ENCODE data around the gene KBTBD13.

Gene KBTBD13

DNA sequence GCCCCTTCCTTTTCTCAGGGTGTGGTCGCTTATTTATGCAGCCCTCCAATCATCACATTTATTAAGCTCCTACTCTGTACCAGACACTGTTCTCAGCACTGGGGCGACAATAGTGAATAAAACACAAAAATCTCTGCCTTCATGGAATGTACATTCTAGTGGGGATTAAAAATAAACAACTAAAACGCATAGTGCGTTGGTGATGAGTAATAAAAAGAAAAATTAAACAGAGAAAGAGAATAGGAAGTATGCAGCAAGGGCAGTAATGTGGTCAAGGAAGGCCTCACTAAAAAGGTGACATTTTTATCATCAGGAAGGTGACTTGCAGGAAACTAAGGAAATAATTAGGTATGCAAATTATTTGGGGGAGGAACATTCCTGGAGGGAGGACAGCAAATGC lies 26.3 kb upstream of the KBTBD13 start:
- in situ Hi-C loops (cut with MboI; ENCODE audit: low sequenced_read_pairs): no loop called here

DNA sequence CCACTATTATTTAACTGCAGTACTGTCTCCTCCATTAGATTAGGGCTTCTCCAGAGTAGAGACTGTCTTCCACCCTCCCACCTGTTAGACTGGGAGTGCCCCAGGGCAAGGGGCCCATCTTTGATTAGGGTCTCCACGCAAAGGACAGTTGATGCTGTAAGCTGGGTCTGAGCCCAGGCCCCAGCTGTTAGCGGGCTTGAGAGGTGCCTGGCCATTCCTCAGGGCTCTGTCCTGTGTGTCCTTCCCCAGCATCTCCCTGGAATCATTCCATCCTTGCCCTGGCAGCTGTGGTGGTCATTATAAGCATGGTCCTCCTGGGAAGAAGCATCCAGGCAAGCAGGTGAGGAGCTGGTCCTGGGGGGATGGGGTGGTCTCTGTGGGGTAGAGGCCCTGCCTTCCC lies 25.3 kb upstream of the KBTBD13 start:
- in situ Hi-C loops (cut with MboI; ENCODE audit: low sequenced_read_pairs): no loop called here

DNA sequence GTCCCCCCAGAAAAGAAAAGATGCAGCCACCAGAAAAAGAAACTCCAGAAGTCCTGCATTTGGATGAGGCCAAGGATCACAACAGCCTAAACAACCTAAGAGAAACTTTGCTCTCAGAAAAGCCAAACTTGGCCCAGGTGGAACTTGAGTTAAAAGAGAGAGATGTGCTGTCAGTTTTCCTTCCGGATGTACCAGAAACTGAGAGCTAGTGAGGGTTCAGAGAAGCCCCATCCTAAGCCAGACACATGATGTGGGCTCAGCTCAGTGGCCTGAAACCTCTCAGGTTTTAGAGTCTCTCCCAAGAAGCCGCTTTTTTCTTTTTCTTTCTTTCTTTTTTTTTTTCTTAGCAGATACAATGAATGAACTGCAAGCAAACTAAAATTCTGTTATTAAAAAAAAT lies 23.6 kb upstream of the KBTBD13 start:
- in situ Hi-C loops (cut with MboI; ENCODE audit: low sequenced_read_pairs): no loop called here

DNA sequence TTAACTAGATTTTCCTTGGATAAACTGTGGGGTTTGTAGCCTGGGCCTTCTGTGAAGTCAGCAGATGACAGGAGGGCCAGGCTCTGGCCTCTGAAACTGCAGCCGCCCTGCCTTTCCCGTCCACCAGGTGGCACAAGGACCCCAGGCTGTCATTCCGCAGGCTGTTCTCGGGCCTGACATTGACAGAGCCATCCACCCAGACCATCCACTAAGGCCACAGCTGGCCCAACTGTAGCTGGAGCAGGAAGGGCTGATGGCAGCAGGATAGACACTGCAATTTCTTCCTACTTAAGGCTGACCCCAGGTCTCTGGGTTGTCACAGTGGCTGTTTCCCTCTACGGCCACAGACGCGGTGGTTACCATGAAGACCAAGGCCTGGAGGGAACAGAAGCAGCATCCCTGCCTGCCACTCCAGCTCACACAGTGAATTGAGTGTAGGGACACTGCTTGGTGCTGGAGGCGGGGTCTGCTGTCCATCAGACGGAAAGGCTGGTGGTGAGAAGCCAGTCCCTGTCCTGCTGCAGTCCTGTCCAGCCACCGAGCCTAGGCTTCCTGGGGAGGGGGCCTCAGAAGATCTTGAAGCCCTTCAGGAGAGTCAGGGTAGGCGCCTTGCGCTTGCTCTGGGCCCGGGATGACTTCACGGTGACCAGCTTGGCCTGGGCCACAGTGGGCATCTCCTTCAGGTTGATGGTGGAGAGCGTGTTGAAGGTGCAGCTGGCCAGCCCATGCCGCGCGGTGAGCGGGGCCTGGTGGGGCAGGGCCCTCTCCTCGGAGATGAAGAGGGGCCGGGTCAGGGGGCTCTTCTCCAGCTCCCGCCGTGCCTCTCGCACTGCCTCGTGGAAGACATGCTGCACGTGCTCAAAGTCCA lies 22.0 kb upstream of the KBTBD13 start:
- in situ Hi-C loops (cut with MboI; ENCODE audit: low sequenced_read_pairs): no loop called here

DNA sequence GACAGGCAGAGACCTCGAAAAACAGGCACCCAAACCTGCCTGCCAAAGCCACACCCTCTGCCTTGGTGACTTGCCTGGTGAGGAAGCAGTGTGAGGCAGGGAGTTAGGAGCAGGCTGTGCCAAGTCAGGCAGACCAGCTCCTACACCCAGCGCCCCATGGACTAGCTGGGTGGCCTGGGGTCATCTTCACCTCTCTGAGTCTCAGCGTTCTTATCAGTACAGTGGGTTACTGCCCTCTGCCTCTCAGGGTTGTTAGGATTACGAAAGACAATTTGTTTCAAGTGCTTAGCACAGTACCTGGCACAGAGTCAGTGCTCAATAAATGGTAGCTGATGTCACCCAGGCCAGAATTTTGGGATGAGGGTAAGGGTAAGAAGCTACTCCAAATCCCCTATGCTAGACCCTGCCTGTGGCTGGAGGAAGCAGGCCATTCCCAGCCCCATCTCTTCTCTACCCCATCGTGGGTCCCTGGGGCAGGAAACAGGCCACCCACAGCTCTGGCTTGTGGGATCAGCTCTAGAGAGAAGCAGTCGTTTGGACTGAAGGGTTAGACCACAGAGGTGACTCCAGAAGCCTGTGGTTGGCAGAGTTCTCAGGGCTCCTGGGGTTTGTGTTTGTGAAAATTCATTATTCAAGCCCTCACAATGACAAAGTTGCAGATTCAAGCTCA lies 21.2 kb upstream of the KBTBD13 start:
- in situ Hi-C loops (cut with MboI; ENCODE audit: low sequenced_read_pairs): no loop called here

DNA sequence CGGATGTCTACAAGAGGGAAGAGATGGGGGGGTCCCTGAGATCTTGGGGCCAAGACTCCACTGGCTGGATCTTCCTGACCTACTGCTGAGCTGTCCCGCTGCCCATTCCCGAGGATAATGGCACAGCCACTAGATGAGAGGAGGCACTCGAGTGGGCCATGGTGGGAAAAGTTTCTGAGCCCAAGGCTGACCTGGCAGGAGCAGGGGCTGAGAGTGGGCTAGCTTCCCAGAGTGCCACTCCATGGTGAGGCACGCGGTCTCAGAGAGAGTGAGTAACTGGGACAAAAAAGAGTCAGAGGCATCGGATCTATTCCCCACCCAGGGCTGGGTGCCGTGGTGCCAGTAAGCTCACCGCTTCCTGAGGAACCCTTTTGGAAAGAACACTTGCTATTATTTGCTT lies 20.4 kb upstream of the KBTBD13 start:
- in situ Hi-C loops (cut with MboI; ENCODE audit: low sequenced_read_pairs): no loop called here

DNA sequence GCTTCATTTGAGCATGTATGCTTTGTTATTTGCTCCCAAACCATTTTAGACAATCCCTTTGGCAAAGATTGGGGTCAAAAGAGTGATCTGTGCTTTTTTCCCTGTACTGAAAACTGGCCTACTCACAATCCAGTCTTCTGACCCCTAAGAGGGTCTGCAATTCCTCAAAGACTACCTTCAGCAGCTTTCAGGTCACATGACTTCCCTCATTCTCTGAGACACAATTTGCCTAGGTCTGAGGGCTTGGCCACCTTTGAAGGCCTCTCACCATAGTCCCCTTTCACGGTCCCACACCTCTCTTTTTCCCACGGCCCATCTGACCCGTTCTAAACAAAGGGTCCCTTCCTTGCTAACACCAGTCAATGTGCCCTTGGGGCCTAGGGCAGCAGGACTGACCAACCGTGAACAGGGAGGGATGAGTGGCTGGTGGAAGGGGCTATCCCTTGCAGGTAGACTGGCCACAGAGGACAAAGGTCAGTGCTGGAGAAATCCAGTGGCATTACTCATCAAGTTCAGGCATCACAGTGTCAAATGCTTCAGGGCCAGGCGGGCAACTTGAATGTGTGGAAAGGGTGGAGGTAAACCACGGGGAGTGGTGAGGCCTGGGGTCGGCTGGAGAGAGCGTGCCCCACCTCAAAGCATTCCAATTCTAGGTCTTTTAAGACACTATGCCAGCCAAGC lies 19.5 kb upstream of the KBTBD13 start:
- in situ Hi-C loops (cut with MboI; ENCODE audit: low sequenced_read_pairs): no loop called here

DNA sequence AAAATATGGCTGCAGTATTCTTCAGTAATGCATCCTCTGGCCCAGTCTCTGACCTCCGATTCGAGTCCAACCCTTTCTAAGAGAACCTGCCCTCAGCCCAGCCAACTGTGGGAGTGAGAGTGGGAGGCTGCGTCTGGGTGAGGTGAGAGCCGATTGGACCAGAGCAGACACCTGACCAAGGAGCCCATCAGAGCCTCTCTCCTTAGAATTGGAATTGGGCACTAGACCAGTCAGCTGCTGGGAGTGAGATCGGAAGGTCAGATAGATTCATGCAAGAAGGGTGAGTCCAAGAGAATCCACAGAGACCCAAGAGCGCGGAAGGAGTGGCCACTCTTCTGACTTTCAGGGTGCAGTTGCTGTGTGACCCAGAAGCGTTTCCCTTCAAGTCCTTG lies 19.0 kb upstream of the KBTBD13 start:
- in situ Hi-C loops (cut with MboI; ENCODE audit: low sequenced_read_pairs): no loop called here

DNA sequence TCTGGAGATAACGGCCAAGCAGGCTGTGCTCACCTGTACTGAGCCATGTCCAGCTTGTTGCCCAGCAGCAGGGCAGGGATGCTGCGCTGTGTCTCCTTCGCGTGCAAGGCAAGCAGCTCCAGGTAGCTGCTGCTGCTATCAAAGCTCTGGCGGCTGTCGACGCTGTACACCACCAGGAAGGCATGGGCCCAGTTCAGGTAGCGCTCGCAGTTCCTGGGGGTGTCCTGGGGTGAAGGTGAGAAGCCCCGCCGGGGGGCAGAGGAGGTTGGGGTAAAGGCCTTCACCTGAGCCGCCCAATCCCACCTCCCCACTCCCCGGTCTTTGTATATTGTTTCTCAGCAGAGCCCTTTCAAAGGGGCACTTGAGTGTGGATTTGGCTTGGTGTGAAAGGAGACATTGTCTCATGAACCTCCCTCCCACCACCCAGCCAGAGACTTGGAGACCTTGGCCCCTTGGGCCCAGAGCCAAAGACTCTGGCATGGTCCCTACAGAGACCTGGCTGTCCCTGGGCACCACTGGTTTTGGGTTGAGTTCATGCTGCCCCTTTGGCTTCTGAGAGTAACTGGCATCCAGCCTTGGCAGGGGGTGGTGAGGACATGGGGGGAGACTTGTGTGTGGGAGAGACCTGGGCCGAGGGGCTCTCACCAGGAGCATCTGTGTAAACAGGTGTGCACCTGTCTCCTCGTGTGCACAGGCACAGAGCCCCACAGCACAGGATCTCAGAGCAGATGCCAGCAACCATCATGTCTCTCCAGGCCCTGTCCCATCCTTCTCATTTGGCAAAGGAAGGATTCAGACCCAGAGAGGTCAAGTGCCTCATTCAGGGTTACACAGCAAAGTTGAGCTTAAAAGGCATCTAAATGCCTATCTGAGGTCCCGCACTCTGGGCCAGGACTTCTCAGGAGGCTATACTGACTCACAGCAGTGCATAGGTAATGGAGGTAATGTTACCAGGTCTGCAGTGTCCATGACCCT lies 17.9 kb upstream of the KBTBD13 start:
- in situ Hi-C loops (cut with MboI; ENCODE audit: low sequenced_read_pairs): no loop called here

DNA sequence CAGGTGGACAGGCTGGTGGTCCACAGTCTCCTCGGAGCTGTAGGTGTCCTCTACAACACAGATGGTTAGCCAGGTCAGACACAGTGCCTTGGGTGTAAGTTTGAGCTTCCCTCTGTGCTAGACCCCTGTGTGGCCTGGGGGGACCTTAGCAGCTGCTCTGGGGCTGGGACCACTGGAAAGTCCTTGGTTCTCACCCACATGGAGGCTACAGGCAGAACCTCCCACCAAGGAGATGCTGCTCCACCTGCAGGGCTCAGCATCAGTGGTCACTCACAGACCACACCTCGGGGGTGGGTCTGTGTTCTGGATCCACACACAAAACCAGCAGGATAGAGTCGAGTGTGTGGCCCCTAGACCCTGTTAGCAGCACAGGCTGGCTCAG lies 17.2 kb upstream of the KBTBD13 start:
- in situ Hi-C loops (cut with MboI; ENCODE audit: low sequenced_read_pairs): no loop called here

DNA sequence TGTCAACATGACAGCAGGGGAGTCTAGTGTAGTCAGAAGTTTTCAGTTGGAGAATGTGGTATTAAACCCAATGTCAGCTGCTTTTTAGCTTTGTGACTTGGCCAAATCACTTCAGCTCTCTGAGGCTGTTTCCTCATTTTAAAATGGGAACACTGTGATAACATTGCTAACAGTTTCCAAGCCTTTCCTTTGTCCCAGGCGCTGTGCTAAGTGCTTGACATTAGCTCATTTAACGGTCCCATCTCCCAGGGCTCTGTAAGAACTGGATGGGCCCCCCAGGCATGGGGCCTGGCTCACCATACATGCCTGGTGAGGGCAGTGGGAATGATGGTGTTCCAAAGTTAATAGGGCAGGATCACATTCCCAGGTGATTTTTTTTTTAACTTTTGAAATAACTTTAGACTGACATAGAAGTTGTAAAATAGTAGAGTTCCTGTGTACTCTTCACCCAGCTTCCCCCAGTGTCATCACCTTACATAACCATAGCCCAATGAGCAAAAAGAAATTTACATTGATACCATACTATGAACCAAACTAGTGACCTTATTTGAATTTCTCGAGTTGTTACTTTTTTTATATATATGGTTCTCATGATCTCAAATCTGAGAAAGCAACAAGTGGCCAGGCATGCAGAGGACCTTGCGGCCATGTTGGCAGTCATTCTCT lies 16.5 kb upstream of the KBTBD13 start:
- in situ Hi-C loops (cut with MboI; ENCODE audit: low sequenced_read_pairs): no loop called here

DNA sequence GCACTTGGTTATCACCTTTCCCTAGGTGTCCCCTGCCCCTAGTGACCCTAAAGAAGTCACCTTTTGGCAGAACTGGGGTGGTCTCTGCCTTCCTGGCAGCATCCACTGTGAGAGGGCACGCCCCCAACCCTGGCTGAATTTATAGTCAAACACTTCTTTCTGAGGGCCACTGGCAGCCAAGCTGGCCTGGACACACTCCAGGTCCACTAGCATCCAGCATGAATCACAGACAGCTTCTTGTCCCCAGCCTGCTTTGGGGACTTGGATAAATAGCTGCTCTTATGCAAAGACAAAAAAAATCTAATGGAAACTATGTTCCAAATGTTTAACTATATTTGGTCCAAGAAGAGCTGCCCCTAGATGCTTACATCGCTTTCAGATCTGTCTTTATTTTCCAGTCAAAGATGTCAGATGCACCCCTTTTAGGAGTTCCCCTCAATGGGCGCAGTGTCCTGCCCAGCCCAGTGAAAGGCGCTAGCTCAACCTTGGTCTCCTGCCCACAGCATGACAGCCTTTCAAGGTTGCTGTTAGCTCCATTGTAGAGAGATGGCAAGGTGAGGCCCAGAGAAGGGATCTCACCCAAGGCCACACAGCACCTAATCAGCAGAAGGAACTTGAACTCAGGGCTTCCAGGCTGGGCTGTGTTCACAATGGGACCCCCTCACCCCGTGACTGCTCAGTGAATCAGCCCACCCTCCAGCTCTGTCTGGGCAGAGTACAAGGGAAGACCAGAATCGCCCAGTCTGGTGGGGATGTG lies 15.7 kb upstream of the KBTBD13 start:
- in situ Hi-C loops (cut with MboI; ENCODE audit: low sequenced_read_pairs): no loop called here

DNA sequence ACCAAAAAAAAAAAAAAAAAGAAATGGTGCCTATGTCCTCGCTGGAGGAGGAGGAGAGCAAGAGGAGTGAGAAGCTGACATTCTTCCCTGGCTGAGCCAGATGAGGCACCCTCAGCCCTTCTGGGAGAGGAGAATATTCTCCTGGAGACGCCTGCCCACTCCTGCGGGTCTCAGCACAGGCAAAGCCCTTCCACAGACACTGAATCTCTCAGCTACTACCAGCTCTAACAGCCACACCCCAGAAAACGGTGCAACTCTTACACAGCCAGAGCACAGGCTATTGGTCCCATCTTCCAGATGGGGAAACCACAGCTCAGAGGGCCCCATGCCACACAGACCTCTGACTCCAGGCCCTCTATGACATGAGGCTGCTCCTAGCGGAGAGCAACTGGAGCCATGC lies 14.5 kb upstream of the KBTBD13 start:
- in situ Hi-C loops (cut with MboI; ENCODE audit: low sequenced_read_pairs): no loop called here

DNA sequence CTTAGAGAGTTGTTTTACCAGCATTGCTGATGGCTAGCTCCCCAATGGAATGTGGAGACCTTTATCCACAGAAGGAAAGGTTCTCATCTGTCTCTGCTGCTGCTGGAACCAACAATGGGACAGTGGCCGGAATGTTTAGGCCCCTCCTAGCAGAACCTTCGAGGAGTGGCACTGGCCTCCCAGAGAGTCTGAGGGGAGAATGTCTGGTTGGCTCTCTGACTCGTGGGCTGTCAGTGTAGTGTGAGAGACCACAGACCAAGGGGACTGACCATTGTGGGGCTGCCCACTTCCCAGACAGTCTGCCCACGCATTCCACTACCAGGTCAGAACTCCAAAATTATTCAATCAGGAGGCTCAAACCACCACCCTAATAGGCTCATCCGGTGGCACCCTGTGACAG lies 13.8 kb upstream of the KBTBD13 start:
- in situ Hi-C loops (cut with MboI; ENCODE audit: low sequenced_read_pairs): no loop called here

DNA sequence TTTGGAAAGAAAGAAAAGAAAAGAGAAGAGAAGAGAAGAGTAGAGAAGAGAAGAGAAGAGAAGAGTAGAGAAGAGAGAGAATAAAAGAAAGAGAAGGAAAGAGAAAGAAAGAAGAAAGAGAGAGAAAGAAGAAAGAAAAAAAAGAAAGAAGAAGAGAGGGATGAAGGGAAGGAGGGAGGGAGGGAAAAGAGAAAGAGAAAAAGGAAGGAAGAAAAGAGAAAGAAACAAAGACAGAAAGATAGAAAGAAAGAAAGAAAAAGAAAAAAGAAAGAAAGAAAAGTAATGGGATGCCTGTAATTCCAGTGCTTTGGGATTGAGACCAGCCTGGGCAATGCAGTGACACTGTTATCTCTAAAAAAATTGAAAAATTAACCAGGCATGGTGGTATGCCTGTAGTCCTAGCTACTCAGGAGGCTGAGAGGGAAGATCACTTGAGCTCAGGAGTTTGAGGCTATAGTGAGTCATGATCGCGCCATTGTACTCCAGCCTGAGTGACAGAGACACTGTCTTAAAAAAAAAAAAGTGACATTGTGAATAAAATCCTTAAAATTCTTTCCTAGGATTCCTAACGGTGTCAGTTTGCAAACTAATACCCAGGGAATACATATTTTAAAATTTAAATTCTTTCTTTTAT lies 10.4 kb upstream of the KBTBD13 start:
- in situ Hi-C loops (cut with MboI; ENCODE audit: low sequenced_read_pairs): no loop called here

DNA sequence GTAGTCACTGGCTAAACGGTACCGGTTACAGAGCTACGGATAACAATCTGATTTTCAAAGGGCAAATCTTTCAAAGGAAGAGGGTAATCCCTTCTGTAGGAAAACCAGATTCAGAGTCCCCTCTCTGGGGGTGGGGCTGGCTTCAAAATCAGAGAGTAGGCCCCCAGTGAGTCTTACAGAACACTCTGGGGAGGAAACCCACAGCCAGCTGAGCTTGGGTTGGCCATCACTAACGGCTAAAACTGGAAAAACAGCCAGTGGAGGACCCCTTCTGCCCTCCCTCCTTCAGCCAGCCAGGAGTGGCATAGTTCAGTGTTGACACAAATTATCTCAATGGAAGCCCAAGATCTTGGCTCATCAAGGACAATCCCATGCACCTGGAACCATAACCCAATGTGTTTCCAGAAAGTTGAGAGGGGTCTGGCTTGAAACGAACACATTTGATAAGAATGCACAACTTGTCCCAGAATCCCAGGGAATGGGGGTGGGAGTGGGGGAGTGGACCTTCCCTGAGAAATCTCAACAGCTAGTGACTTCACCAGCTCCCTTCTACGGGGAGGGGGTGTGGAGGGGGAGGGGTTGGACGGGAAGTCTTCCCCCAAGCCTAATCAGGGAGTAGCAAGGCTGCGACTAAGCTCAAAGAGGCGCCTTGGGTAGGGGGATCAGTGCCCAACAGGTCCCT lies 9.8 kb upstream of the KBTBD13 start:
- in situ Hi-C loops (cut with MboI; ENCODE audit: low sequenced_read_pairs): no loop called here

DNA sequence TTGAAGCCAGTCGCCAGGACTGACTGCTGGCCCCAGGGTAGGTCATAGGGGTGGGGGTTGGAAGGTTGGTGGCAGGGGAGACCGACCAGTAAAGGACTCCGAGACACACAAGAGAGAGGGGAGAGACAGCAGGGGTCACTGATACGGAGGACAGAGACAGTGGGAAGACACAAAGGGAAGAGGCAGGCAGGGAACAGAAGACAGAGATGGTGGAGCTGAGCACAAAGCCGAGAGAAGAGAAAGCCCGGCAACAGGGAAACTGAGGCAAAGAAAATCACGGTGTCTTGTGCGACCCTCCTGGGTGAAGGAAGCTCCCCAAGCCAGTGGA lies 9.3 kb upstream of the KBTBD13 start:
- in situ Hi-C loops (cut with MboI; ENCODE audit: low sequenced_read_pairs): no loop called here

DNA sequence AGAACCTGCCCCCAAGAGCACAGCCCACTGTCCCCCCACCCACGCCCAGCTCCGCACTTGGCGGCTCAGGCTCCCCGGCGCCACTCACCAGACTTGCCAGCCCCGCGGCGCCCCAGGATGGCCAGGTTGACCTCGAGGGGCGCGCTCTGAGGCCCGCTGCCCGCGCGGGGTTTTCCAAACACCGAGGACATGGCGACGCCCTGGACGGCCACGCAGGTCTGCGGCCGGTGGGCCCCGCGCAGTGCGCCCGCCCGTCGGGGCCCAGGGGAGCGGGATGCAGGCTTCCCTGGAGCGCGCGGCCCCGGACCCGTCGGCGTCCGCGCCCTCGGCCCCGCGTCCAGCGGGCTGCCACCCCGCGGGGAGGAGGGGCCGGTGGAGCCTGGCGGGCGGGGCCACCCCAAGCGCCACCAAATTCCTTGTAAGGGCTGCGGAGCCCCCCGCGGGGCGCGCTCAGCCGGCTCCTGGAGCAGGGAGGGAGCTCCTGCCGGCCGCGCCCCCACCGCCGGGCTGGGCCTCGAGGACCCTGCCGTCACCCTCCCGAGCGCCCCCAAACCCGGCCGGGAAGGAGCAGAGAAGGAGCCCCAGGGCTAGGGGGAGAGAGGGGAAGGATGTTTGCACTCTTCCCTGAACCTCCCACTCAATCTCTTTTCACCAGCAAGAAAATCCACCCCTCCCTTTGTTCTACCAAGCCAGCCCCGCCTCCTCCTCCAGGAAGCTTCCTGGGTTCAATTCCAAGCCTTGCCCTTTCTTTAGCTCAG lies 8.7 kb upstream of the KBTBD13 start, which contains the start of gene RASL12:
Gene RASL12, minus strand, starts transcription at position 347 of the 758 bp plus-strand sequence. Its CDS starts 156 bp downstream, at position 191.
- in situ Hi-C loops (cut with MboI; ENCODE audit: low sequenced_read_pairs): no loop called here

Data from HL-60/S4 (cell line).